Measurements from ENCODE around the gene HBZ. TPM values are rescaled to one million over a fixed set of nuclear protein-coding genes. Genes with fewer than 3 reads are reported as not detected.

HBZ gene
- total RNA-seq, 4 donors from 2014 or later = not detected

DNA sequence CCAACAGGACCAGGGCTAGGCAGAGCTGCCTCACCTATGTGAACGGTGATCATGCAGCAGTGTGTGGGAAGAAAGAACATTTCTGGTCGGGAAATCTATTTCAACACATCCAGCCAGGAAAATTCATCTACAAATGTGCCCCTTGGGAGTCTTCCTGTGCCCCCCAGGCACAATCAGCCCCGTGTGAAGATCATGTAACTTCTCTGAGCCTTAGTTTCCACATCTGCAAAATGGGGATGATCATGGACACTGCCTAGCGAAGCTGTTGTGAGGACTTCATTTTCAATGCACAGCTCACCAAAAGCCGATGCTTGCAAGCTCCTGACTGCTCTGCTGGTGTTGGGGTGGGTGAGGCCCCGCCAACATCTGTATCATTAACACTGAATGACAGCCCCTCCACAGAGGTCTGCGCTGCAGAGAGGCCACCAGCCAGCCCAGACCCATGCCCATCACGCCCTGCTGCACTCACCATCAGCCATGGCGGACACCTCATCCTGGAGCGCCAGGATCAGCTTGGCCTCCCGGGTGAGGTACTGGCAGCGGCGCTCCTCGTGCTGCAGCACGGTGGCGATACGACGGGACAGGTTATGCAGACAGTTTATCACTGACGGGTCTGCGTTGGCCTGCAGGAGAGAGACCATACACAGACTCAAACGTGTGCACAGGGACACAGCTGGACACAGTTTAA lies 40.1 kb upstream of the HBZ start:
- TF ChIP-seq CTCF (IDR thresholded peaks at IDR 0.05) = no peak
- no peak for TF ChIP-seq POLR2A (IDR thresholded peaks at IDR 0.05)
- DNase-seq = no peak
- no peak overlapping the region for H3K4me3 ChIP-seq
- no peaks in the 10 kb centered on the region for H3K27me3 ChIP-seq
- no peak overlapping the region for H3K27ac ChIP-seq
- H3K36me3 ChIP-seq = peaks cover 0 to 30% (median 0%) of the 10 kb centered on the region in 3 donors
- H3K4me1 ChIP-seq = no peaks in the 10 kb centered on the region
- no peaks in the 10 kb centered on the region for H3K9me3 ChIP-seq

- Histone ChIP-seq H3K27me3 (no peaks in the 10 kb centered on the region), H3K36me3 (peaks cover 0 to 23% (median 0%) of the 10 kb centered on the region in 3 donors), H3K4me1 (peaks cover 0 to 7% (median 0%) of the 10 kb centered on the region in 4 donors), H3K4me3 (no peak overlapping the region), H3K9me3 (no peaks in the 10 kb centered on the region), H3K27ac (no peak overlapping the region)
- DNase-seq = no peak
- no peak for TF ChIP-seq POLR2A (IDR thresholded peaks at IDR 0.05)
- no peak for TF ChIP-seq CTCF (IDR thresholded peaks at IDR 0.05)
These were observed 38.1 kb upstream of the HBZ start for GRCh38 chr16:114327-114726.

DNA sequence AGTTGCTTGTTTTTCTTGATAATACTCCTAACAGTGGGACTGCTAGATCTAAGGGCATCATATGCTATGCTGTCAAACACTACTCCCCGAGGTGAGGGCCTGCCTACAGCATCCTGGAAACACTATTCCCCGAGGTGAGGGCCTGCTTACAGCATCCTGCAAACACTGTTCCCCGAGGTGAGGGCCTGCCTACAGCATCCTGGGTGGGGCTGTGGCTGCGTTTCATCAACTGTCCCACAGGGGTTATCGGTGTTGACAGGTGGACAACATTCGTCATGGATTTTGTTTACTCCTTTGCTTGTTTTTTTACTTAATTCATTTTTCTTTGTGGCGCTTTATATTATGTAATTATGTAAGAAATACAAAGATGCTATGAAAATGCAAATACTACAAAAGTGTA lies 36.4 kb upstream of the HBZ start:
- no peaks in the 10 kb centered on the region for H3K27me3 ChIP-seq
- no peak for TF ChIP-seq CTCF (IDR thresholded peaks at IDR 0.05)
- no peak for DNase-seq
- peaks cover 0 to 7% (median 0%) of the 10 kb centered on the region in 4 donors for H3K4me1 ChIP-seq
- peaks cover 0 to 9% (median 0%) of the 10 kb centered on the region in 3 donors for H3K36me3 ChIP-seq
- no peak overlapping the region for H3K27ac ChIP-seq
- no peak overlapping the region for H3K4me3 ChIP-seq
- H3K9me3 ChIP-seq = no peaks in the 10 kb centered on the region

GRCh38 chr16:117379-118365 lies 34.8 kb upstream of the HBZ start:
- peaks cover 0 to under 1% (median 0%) of the 10 kb centered on the region in 3 donors for H3K36me3 ChIP-seq
- no peak overlapping the region for H3K27ac ChIP-seq
- DNase-seq = peak; percentile 43 to 81 (median 80)
- no peaks in the 10 kb centered on the region for H3K9me3 ChIP-seq
- TF ChIP-seq CTCF (IDR thresholded peaks at IDR 0.05) (peak; percentile 25 to 70 (median 62)), POLR2A (IDR thresholded peaks at IDR 0.05) (no peak)
- no peaks in the 10 kb centered on the region for H3K27me3 ChIP-seq
- peaks cover 0 to 7% (median 0%) of the 10 kb centered on the region in 4 donors for H3K4me1 ChIP-seq
- no peak overlapping the region for H3K4me3 ChIP-seq

DNA sequence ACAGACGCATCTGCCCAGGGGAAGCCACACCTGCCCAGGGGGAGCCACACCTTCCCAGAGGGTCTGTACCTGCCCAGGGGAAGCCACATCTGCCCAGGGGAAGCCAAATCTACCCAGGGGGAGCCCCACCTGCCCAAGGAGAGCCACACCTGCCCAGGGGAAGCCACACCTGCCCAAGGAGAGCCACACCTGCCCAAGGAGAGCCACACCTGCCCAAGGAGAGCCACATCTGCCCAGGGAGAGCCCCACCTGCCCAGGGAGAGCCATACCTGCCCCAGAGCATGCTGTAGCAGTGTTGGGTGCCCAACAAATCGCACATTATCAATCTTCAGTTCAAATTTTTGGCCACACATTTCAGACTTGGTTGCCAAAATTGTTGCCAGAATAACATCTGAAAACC lies 33.6 kb upstream of the HBZ start:
- no peak overlapping the region for H3K27ac ChIP-seq
- DNase-seq = no peak
- no peaks in the 10 kb centered on the region for H3K27me3 ChIP-seq
- no peak for TF ChIP-seq POLR2A (IDR thresholded peaks at IDR 0.05)
- TF ChIP-seq CTCF (IDR thresholded peaks at IDR 0.05) = no peak
- no peaks in the 10 kb centered on the region for H3K9me3 ChIP-seq
- no peak overlapping the region for H3K4me3 ChIP-seq
- no peaks in the 10 kb centered on the region for H3K36me3 ChIP-seq
- H3K4me1 ChIP-seq = peaks cover 0 to 7% (median 0%) of the 10 kb centered on the region in 4 donors

Measured in Peyer's patch (tissue), 4 donors.